A549 treated with CORT108297 at 1 μM for 4 hours (cell line): ENCODE measurements around the gene COX7A2. TPM values are rescaled to one million over a fixed set of nuclear protein-coding genes. Genes with fewer than 3 reads are reported as not detected.

Experiments used
- total RNA-seq: library from RNA; stranded (reverse); fragments of 200-300 nt; extraction: Qiagen RNA extraction; gene quantifications from 5 replicates; pipeline ENCODE4 v1.2.3, GENCODE V29; 2022

Gene COX7A2, protein sequence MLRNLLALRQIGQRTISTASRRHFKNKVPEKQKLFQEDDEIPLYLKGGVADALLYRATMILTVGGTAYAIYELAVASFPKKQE
- 258 to 336 TPM (median 267 TPM) in 5 replicates for total RNA-seq

DNA sequence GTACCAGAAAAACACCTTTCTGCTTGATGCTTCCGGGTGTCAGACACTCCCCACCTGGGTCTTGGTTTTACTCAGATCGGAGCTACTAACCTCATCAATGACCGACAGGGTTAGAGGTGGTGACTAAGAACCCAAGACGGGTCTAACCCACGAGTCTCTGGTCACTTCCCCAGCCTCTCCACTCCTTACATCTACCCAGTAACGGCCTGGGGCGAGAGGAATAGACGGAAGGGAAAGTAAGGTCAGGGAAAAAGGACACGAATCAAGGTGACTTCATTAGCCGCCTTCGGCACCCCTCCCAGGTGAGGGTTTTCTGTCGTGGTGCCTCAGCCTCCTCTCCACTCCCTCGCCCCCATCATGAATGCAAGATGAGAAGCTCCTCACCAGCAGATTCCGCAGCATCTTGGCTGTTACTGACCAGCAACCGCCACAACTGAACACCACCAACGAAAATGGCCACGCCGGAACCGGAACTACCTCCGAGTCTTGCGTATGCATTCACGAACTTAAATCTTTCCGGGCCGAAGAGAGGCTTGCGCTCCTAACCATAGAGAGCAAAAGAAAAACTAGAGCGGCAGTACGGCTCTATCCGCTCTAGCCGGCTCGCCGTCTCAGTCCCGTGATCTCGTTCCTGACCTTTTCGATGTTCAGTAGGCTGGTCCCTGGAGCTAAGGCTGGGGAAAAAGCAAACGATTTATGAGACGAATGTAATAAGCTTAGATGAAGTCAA, at the start of gene COX7A2:
Gene COX7A2, minus strand, starts transcription at position 469 of the 730 bp plus-strand sequence. Its CDS starts 67 bp downstream, at position 402.

DNA sequence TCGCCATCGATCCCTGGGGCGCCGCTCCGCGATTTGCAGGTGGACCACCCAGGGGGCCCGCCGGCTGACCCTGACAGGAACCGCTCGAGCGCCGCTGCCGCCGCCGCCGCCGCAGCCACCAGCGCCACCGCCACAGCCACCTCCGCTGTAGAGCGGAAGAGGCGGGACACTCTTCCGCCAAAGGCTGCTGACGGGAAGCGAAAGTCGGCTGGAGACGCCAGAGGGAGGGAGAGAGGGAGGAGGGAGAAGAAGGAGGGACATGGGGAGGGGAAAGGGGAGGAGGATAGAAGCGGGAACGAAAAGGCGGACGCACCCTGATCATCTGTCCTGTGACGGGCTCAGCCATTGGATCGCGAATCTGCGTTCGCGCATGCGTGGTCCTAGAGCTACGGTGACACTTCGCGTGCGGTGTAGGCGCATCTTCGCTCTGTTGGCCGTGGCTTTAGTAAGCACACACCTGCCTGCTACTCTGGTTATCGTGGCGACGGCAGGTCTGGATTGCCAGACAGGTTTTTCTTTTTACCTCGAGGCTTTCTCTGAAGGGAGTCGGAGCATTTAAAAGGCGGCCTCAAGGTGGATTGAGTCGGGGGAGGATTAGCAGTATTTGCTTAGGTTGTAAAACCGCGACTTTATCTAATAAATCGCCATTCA, 41.2 kb upstream of the COX7A2 start, which contains the start of gene TMEM30A:
Gene TMEM30A, minus strand, starts transcription at position 161 of the 651 bp plus-strand sequence. Its CDS starts 154 bp downstream, at position 7.

DNA sequence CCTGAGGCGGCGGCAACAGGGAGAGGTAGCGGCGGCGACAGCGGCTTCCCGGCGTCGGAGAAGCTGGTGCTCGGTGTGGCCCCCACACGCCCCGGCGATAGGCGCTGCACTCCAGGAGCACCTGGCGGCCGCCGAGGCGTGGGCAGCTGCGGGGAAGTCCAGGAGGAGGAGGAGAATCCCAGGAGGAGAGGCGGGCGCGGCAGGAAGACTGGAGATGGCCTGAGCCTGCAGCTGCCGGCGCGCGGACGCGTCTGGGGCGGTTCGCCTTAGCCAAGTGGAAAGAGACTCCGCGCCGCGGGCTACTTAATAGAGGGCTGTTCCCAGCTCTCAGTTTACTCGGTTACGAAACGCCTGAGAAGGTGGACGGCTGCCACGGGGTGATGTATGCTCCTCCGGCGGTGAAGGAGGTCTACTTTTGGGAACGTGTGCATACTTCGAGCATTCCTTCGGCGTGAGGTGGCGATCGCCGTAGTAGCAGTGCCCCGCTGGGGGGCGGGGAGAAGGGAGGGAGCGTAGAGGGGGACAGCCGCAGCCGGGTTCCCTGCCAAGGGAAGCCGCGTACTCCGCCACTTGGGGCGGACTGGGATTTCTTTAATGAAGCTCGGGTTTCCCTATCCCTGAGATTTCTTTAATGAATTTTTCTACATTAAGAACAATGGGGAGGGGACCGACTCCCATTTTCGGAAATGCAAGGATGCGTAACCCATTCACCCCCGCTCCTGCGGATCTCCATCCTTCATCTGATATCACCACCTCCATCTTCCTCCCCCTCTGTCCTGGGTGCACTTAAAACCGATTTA, 37.6 kb downstream of the COX7A2 start, which contains the start of gene COL12A1:
Gene COL12A1, minus strand, starts transcription at position 278 of the 800 bp plus-strand sequence. CDS start 3,261 bp downstream, outside the sequence.

Other genes with a start within 250 kb of the COX7A2 start
- gene COL12A1, start 37.7 kb downstream of the COX7A2 start, total RNA-seq, result 3.8 to 6.4 TPM (median 5.2 TPM) in 5 replicates
- 34.2 to 46.9 TPM (median 43.3 TPM) in 5 replicates for gene TMEM30A, start 41.0 kb upstream of the COX7A2 start, total RNA-seq
- 0.18 to 0.53 TPM (median 0.32 TPM) in 5 replicates for gene FILIP1, start 250.0 kb upstream of the COX7A2 start, total RNA-seq